Prostate gland (tissue), 2 donors: ENCODE results near the gene SLC39A3. TPM values are rescaled to one million over a fixed set of nuclear protein-coding genes. Genes with fewer than 3 reads are reported as not detected.

Experiments used
- DNase-seq: peaks from one replicate; pipeline ENCODE4 v3.0.0-alpha.2; 2019; ENCODE audit warnings: low spot score
- H3K27ac ChIP-seq, 2 donors: fragments of 200-600 bp; sonication (generic); 2 replicates each; pipeline ENCODE4 v1.5.1; 2017 to 2019
- H3K27me3 ChIP-seq: fragments of 200-600 bp; sonication (generic); replicated peaks from 2 replicates; pipeline ENCODE4 v1.5.1; 2019; ENCODE audit not compliant: insufficient read depth
- H3K36me3 ChIP-seq, 2 donors: fragments of 200-600 bp; sonication (generic); 1 replicate in 1 of 2; 2 replicates in 1 of 2; pipeline versions ENCODE4 v1.5.1 to v1.8.1; 2017 to 2019
- H3K4me1 ChIP-seq: fragments of 200-600 bp; sonication (generic); replicated peaks from 2 replicates; pipeline ENCODE4 v1.5.1; 2019
- H3K4me3 ChIP-seq, 2 donors: fragments of 200-600 bp; sonication (generic); 2 replicates each; pipeline ENCODE4 v1.5.1; 2017 to 2019
- H3K9me3 ChIP-seq: fragments of 200-600 bp; sonication (generic); 2 replicates; pipeline ENCODE4 v1.5.1; 2017
- POLR2A ChIP-seq: fragments of 450-650 bp; IDR thresholded peaks from one replicate; pipeline ENCODE4 v1.6.1; 2016; ENCODE audit warnings: antibody characterized with exemption, mild to moderate bottlenecking
- POLR2AphosphoS5 ChIP-seq: sonication (generic); formaldehyde crosslinking; IDR thresholded peaks from one replicate; pipeline ENCODE4 v1.6.1; 2017; ENCODE audit warnings: antibody characterized with exemption
- WGBS: methylation state at CpG from one replicate; pipeline ENCODE4 v1.1.5; 2018; 5-methylcytosine and 5-hydroxymethylcytosine counted together
- intact Hi-C: fragments of 100-400 bp; cut with DNase I; formaldehyde crosslinking; loops from one replicate; pipeline ENCODE4 v1.14.2; 2022
- total RNA-seq, 2 donors: library from RNA; depleted of rRNA; stranded (reverse); fragments of >200 nt; gene quantifications; one replicate each; pipeline ENCODE4 v1.1.0, GENCODE V29; 2016
- TF ChIP-seq, protein P1 (sequence below), 4 experiments: fragments of 200-600 bp in 2 of 4; fragments of 450-650 bp in 2 of 4; sonication (generic) in 2 of 4; IDR thresholded peaks; 1 replicate in 3 of 4; 2 replicates in 1 of 4; pipeline ENCODE4 v1.5.1; 2016 to 2019; ENCODE audit warnings: antibody characterized with exemption in 4 of 4, mild to moderate bottlenecking in 2 of 4, moderate library complexity in 2 of 4

The SLC39A3 gene
- total RNA-seq, 2 donors from 2014 or later, result 46.6 to 67.9 TPM

DNA sequence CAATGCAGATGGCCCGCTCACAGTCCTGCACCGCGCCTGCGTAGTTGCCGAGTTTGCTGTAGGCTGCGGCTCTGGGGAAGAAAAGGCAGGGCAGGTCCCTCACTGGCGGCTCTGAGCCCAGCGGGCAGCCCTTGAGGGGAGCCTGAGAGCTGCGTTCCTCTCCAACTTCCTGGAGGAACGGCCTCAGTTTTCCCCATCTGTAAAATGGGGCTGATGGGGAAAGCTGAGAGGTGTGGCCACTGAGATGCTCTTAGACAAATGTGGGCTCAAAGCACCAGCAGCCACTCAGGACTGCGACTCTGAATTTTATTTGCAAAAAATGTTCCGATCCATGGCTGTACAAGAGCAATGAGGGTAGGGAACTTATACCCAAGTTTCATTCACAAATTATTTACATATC lies 23.9 kb upstream of the SLC39A3 start:
- H3K27ac ChIP-seq, result no peak overlapping the region
- H3K36me3 ChIP-seq, result peaks cover 0 to 10% of the 10 kb centered on the region in 2 donors
- no peak for TF ChIP-seq POLR2AphosphoS5
- no peak for TF ChIP-seq POLR2A
- TF ChIP-seq, protein P1, sequence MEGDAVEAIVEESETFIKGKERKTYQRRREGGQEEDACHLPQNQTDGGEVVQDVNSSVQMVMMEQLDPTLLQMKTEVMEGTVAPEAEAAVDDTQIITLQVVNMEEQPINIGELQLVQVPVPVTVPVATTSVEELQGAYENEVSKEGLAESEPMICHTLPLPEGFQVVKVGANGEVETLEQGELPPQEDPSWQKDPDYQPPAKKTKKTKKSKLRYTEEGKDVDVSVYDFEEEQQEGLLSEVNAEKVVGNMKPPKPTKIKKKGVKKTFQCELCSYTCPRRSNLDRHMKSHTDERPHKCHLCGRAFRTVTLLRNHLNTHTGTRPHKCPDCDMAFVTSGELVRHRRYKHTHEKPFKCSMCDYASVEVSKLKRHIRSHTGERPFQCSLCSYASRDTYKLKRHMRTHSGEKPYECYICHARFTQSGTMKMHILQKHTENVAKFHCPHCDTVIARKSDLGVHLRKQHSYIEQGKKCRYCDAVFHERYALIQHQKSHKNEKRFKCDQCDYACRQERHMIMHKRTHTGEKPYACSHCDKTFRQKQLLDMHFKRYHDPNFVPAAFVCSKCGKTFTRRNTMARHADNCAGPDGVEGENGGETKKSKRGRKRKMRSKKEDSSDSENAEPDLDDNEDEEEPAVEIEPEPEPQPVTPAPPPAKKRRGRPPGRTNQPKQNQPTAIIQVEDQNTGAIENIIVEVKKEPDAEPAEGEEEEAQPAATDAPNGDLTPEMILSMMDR (IDR thresholded peaks at IDR 0.05), result no peak
- 96% methylated on average over 10 of the region's 12 CpGs for WGBS
- no peak overlapping the region for H3K4me3 ChIP-seq
- no peaks in the 10 kb centered on the region for H3K4me1 ChIP-seq
- DNase-seq, result no peak
- H3K27me3 ChIP-seq, result no peaks in the 10 kb centered on the region
- H3K9me3 ChIP-seq, result no peaks in the 10 kb centered on the region
- intact Hi-C loops, result no loop called here

DNA sequence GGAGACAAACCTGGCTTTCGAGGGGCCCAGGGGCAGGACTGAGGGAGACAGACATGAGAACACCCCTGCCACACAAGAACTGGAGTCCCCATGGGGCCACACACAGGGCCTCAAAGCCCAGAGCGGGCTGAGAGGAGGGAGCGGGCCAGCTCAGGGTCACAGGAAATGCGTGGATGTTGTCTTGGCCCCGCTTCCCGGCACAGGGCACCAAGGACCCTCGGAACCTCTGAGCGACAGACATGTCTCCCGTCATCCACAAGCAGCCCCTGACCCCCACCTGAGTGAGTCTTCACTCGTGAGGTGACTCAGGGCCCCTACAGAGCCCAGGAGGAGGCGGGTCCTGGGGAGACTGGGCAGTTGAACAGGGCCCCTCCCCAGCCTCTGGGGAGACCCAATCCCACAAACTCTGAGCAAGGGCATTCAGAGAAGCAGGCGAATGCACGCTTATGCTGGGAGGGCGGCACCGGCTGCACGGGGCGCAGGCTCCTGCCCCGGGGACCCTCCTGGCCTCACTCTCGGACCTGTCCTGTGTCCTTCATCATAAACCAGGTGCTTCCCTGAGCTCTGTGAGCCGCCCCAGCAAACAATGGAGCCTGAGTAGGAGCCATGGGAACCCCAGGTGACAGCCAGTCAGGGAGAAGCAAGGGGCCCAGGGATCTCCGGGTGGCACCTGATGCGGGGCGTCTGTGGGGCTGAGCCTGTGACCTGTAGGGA lies 23.1 kb upstream of the SLC39A3 start:
- H3K36me3 ChIP-seq, result peaks cover 0 to 10% of the 10 kb centered on the region in 2 donors
- WGBS, result 93% methylated on average over 23 of the region's 23 CpGs
- TF ChIP-seq, protein P1 (IDR thresholded peaks at IDR 0.05), result no peak
- no peak for TF ChIP-seq POLR2AphosphoS5
- TF ChIP-seq POLR2A, result no peak

DNA sequence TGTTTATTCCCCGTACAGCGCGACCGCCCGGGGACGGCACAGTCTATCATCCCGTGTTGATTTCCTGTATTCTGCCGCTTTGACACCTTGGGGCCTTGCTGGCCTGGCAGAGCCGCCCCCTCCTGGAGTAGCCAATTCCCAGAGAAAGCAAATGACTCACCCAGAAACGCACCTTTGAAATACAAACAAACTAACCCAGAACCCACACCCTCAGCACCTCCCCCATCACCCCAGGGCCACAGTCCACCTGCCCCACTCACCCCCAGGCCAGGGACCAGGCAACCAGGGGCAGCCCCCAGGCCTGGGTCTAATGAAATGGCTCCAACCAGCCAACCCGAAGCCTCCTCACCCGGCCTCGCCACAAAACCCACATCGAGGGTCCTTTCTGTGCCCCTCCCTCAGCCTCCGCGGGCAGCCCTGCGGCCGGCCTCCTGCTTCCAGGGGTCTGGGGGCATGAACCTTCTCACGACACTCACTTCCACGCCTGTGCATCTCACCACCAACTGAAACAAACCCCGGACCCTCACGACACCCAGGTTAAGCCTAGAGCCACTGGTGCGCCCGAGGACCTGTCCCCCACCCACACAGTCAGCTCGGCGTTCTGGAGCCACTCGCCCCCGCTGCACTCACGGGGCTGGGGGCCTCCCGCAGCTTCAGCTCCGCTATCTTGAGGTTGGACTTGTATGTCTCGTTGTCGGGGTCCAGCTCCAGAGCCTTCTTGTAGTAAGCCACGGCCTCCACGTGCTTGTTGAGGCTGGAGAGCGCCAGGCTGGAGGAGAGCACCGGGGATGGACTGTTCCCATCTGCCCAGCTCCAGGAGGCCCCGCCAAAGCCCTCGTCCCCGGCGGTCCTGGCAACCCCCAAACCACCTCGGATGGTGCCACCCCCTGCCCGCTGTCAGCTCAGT lies 22.3 kb upstream of the SLC39A3 start:
- no peak for DNase-seq
- Histone ChIP-seq H3K4me3 (no peak overlapping the region), H3K36me3 (peaks cover 0 to 10% of the 10 kb centered on the region in 2 donors), H3K9me3 (no peaks in the 10 kb centered on the region), H3K27ac (no peak overlapping the region), H3K27me3 (no peaks in the 10 kb centered on the region), H3K4me1 (no peaks in the 10 kb centered on the region)
- WGBS, result 91% methylated on average over 41 of the region's 43 CpGs
- no peak for TF ChIP-seq POLR2AphosphoS5
- no peak for TF ChIP-seq POLR2A
- TF ChIP-seq, protein P1 (IDR thresholded peaks at IDR 0.05), result no peak
- intact Hi-C loops, result no loop called here

More for the DNA sequence above, 23.1 kb upstream of the SLC39A3 start:
- Histone ChIP-seq H3K4me1 (no peaks in the 10 kb centered on the region), H3K9me3 (no peaks in the 10 kb centered on the region), H3K27ac (no peak overlapping the region), H3K4me3 (no peak overlapping the region), H3K27me3 (no peaks in the 10 kb centered on the region)
- intact Hi-C loops, result no loop called here
- DNase-seq, result no peak

DNA sequence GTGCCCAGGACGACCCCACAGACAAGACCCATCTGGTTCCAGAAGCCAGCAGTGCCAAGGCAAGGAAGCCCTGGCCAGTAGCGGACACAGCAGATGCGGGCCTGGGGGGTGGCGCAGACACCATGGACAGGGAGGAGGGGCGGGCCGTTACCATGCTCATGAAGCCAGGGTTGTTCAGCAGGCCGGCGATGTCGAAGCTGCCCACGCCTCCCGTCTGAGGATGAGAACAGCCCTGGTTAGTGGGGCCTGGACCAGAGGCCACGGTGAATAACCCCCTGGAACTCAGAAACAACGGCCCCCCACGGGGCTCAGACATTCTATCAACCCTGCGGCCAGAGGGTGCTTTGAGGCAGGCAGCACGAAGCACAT lies 21.5 kb upstream of the SLC39A3 start:
- no peak overlapping the region for H3K27ac ChIP-seq
- peaks cover 0 to 10% of the 10 kb centered on the region in 2 donors for H3K36me3 ChIP-seq
- no peaks in the 10 kb centered on the region for H3K9me3 ChIP-seq
- H3K4me1 ChIP-seq, result no peaks in the 10 kb centered on the region
- 90% methylated on average over 15 of the region's 16 CpGs for WGBS
- no peak overlapping the region for H3K4me3 ChIP-seq
- DNase-seq, result no peak
- TF ChIP-seq POLR2A (no peak), POLR2AphosphoS5 (no peak)
- TF ChIP-seq, protein P1 (IDR thresholded peaks at IDR 0.05), result no peak
- intact Hi-C loops, result no loop called here
- H3K27me3 ChIP-seq, result no peaks in the 10 kb centered on the region
